A549 treated with DMSO at 1 μM for 4 hours (cell line): ENCODE data around the gene LMX1B. TPM values are rescaled to one million over a fixed set of nuclear protein-coding genes. Genes with fewer than 3 reads are reported as not detected.

ENCODE experiments used
- total RNA-seq: library from RNA; stranded (reverse); fragments of 200-300 nt; extraction: Qiagen RNA extraction; gene quantifications from 5 replicates; pipeline ENCODE4 v1.2.3, GENCODE V29; 2022; ENCODE audit warnings: low read depth

LMX1B gene
- total RNA-seq, result 1.2 to 1.9 TPM (median 1.5 TPM) in 5 replicates

GRCh38 chr9:126613651-126614050 is at the start of gene LMX1B:
TSS of gene LMX1B (plus strand) at chr9:126613928. CDS start at chr9:126614450, 522 bp downstream.

Other genes with a start within 250 kb of the LMX1B start
- gene ZBTB43, start 191.1 kb downstream of the LMX1B start, total RNA-seq, result 6.9 to 13.4 TPM (median 8.1 TPM) in 5 replicates
- 3.7 to 4.7 TPM (median 3.7 TPM) in 5 replicates for gene ZBTB34, start 246.7 kb downstream of the LMX1B start, total RNA-seq